Body of pancreas (tissue), 4 donors: ENCODE data around the gene TMEM154. TPM values are rescaled to one million over a fixed set of nuclear protein-coding genes. Genes with fewer than 3 reads are reported as not detected.

Experiments used
- ATAC-seq: fragments of 150-250 bp; one replicate; pipeline ENCODE4 v1.9.1; 2016
- DNase-seq, 4 donors: peaks; one replicate each; pipeline ENCODE4 v3.0.0-alpha.2; 2019
- H3K27ac ChIP-seq, 4 donors: fragments of 200-600 bp; sonication (generic); 1 replicate in 3 of 4; 2 replicates in 1 of 4; pipeline versions ENCODE4 v1.5.1 to v1.6.1; 2016 to 2019; ENCODE audit warnings: mild to moderate bottlenecking in 1 of 4, mixed read lengths in 1 of 4, moderate library complexity in 1 of 4
- H3K27me3 ChIP-seq, 2 donors: fragments of 200-600 bp; sonication (generic); one replicate each; pipeline ENCODE4 v1.6.0; 2016; ENCODE audit warnings: mild to moderate bottlenecking in 1 of 2
- H3K36me3 ChIP-seq, 2 donors: fragments of 200-600 bp; sonication (generic); replicated peaks in 1 of 2; 2 replicates each; pipeline ENCODE4 v1.5.1; 2016; ENCODE audit warnings: low read depth in 2 of 2; ENCODE audit not compliant: insufficient read depth in 1 of 2
- H3K4me1 ChIP-seq: fragments of 200-600 bp; sonication (generic); one replicate; pipeline ENCODE4 v1.6.0; 2016
- H3K4me3 ChIP-seq, 2 donors: fragments of 200-600 bp; sonication (generic); 1 replicate in 1 of 2; 2 replicates in 1 of 2; pipeline ENCODE4 v1.5.1; 2016 to 2019
- H3K9me3 ChIP-seq, 3 donors: fragments of 200-600 bp; sonication (generic); 1 replicate in 2 of 3; 2 replicates in 1 of 3; pipeline ENCODE4 v1.5.1; 2016
- CTCF ChIP-seq, 7 experiments: fragments of 450-650 bp in 4 of 7; fragments of 200-600 bp in 3 of 7; sonication (generic) in 3 of 7; IDR thresholded peaks; one replicate each; pipeline ENCODE4 v1.5.1; 2016 to 2019; ENCODE audit warnings: antibody characterized with exemption in 7 of 7
- POLR2A ChIP-seq, 3 donors: fragments of 450-650 bp; IDR thresholded peaks; one replicate each; pipeline ENCODE4 v1.6.1; 2016; ENCODE audit warnings: antibody characterized with exemption in 3 of 3, mild to moderate bottlenecking in 2 of 3
- WGBS, 2 donors: methylation state at CpG; one replicate each; pipeline ENCODE4 v1.1.5; 2017; 5-methylcytosine and 5-hydroxymethylcytosine counted together
- intact Hi-C: fragments of 100-400 bp; cut with DNase I; formaldehyde crosslinking; loops from one replicate; pipeline ENCODE4 v1.15.1; 2023
- total RNA-seq, 2 donors: library from RNA; depleted of rRNA; stranded (reverse); fragments of >200 nt; gene quantifications; one replicate each; pipeline ENCODE4 v1.1.0, GENCODE V29; 2016

TMEM154 gene
- total RNA-seq, 2 donors from 2014 or later: under 0.01 to 0.52 TPM

DNA sequence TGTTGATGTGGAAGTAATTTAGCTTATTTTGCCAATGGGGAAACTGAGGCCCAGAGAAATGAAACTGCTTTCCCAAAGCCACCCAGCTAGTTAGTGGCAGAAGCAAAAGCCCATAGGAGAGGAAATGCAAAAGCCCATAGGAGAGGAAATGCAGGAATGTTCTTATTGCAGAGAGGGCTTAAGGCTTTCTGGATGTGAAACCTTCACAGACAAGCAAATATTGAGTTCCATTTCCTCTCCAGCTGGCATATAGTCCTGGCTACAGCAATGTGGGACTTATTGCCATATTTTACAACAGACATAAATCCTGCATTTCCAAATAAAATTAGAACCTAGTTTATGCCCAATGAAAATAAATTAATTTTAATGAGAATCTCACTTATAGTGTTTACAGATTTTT, 69.7 kb downstream of the TMEM154 start:
- intact Hi-C loops: no loop called here
- Histone ChIP-seq H3K36me3 (no peaks in the 10 kb centered on the region), H3K4me1 (no peaks in the 10 kb centered on the region), H3K27me3 (no peaks in the 10 kb centered on the region), H3K9me3 (no peaks in the 10 kb centered on the region), H3K27ac (no peak overlapping the region), H3K4me3 (no peak overlapping the region)
- no peak for DNase-seq
- no peak for TF ChIP-seq CTCF (IDR thresholded peaks at IDR 0.05)
- TF ChIP-seq POLR2A (IDR thresholded peaks at IDR 0.05): no peak
- no peak for ATAC-seq

GRCh38 chr4:152609481-152609880, 70.3 kb downstream of the TMEM154 start:
- DNase-seq (no peak), ATAC-seq (no peak)
- no peak overlapping the region for H3K27ac ChIP-seq
- intact Hi-C loops: no loop called here
- H3K9me3 ChIP-seq: no peaks in the 10 kb centered on the region
- TF ChIP-seq POLR2A (IDR thresholded peaks at IDR 0.05) (no peak), CTCF (IDR thresholded peaks at IDR 0.05) (no peak)
- WGBS, 2 donors: 72 to 75% methylated on average over 4 of the region's 4 CpGs
- no peak overlapping the region for H3K4me3 ChIP-seq
- H3K36me3 ChIP-seq: no peaks in the 10 kb centered on the region
- no peaks in the 10 kb centered on the region for H3K4me1 ChIP-seq
- no peaks in the 10 kb centered on the region for H3K27me3 ChIP-seq

DNA sequence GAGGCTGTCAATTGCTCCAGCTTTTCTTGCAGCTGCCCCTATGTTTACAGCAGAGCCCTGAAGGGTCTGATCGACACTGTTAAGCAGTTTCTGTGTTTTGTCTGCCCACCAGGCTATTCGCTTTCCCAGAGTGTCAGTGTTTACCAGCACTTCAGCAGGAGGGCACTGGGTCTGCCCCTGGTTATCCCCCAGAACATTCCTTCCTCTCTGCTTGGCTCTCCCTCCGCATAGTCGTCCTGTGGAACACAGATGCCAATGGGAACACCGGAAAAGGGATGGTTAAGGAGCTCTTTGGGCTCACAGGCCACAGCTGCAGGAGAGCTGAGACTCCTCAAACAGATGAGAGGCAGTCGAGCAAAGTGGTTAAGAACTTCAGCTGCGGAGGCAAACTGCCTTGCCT, 72.6 kb downstream of the TMEM154 start:
- Histone ChIP-seq H3K4me3 (no peak overlapping the region), H3K4me1 (no peaks in the 10 kb centered on the region), H3K9me3 (no peaks in the 10 kb centered on the region), H3K27ac (no peak overlapping the region), H3K36me3 (no peaks in the 10 kb centered on the region), H3K27me3 (no peaks in the 10 kb centered on the region)
- TF ChIP-seq CTCF (IDR thresholded peaks at IDR 0.05) (no peak), POLR2A (IDR thresholded peaks at IDR 0.05) (no peak)
- DNase-seq: no peak
- intact Hi-C loops: no loop called here
- ATAC-seq: no peak
- WGBS, 2 donors: 23 to 26% methylated on average over 7 of the region's 7 CpGs

- Histone ChIP-seq H3K36me3 (no peaks in the 10 kb centered on the region), H3K27me3 (no peaks in the 10 kb centered on the region), H3K9me3 (no peaks in the 10 kb centered on the region), H3K27ac (no peak overlapping the region), H3K4me1 (no peaks in the 10 kb centered on the region), H3K4me3 (no peak overlapping the region)
- TF ChIP-seq POLR2A (IDR thresholded peaks at IDR 0.05) (no peak), CTCF (IDR thresholded peaks at IDR 0.05) (no peak)
- DNase-seq: no peak
- no peak for ATAC-seq
- WGBS, 2 donors: 34 to 47% methylated on average over 8 of the region's 8 CpGs
- intact Hi-C loops: no loop called here
Measured at GRCh38 chr4:152606753-152607152, 73.0 kb downstream of the TMEM154 start.

DNA sequence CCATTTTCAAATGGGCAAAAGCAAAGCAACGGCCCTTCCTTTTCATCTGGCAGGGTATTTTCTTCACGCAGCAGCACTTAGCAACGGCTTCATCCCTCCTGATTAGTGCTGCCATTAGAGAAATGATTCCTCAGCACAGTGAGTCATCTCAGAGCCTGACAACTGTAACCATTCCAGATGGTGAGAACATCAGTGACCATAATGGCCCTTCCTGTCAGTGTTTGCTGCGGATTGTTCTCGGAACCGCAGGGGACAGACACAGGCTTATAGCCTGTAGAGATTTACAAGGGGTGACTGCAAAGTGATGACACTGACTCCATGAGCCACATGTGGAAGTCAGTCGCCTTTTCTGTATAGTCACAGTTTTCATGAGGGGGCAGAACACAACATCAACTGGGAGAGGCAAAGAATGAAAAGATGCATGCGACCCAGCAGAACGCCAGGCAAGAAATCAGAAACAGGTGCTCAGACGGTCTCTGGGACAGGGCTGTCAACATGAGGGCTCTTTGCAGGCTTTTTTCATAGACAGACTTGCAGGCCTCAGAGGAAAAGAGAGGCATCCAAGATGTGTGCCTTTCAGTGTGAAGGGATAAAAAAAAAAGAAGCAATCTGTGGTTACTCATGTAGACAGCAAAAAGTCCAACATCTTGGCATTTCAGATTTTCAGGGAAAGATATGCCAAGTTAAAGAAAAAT, 74.0 kb downstream of the TMEM154 start:
- Histone ChIP-seq H3K36me3 (no peaks in the 10 kb centered on the region), H3K27me3 (no peaks in the 10 kb centered on the region), H3K4me3 (no peak overlapping the region), H3K27ac (no peak overlapping the region), H3K4me1 (no peaks in the 10 kb centered on the region), H3K9me3 (no peaks in the 10 kb centered on the region)
- TF ChIP-seq CTCF (IDR thresholded peaks at IDR 0.05): no peak
- peak in 1 of 3 donors; percentile 17 for TF ChIP-seq POLR2A (IDR thresholded peaks at IDR 0.05)
- intact Hi-C loops: no loop called here
- 60 to 73% methylated on average over 10 of the region's 10 CpGs for WGBS, 2 donors
- ATAC-seq: peak; percentile 48
- peak in 1 of 4 donors; percentile 22 for DNase-seq
